ENCODE measurements around the gene DTNA. TPM values are rescaled to one million over a fixed set of nuclear protein-coding genes. Genes with fewer than 3 reads are reported as not detected.
"Not testable (repeated sequence)": the region's sequence is repeated elsewhere in the genome, so short reads cannot be mapped to it uniquely, and the experiment has no call there.

DTNA gene
- total RNA-seq, 1 experiment from 2014 or later, result 9.6 TPM

DNA sequence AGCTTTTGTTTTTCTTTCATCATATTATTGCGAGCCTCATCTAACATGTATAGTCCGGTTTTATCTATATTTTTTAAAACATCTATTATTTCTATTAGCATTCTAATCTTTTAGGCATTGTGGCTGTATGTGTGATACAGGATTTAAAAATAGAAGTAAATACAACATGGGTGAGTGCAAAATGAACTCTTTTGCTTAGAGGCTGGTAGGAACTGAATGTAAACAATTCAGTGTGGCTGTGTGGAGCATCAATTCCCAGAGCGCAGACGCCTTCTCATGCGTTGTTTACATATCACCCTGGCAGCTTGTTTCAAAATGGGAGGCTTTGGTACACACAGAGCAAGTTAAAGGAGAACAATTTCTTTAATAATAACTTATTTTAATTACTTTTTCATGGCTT, 836 bp downstream of the DTNA start:
- H3K36me3 ChIP-seq (ENCODE audit: control insufficient read depth in 1 of 2, insufficient read depth in 2 of 2, low read length in 2 of 2), result no peaks in the 10 kb centered on the region
- H3K9me2 ChIP-seq (ENCODE audit: insufficient read depth), result no peaks in the 10 kb centered on the region
- H3K4me1 ChIP-seq (ENCODE audit: control insufficient read depth in 1 of 2, insufficient read depth in 2 of 2, low read length in 2 of 2), result peaks cover 19 to 20% of the 10 kb centered on the region in 2 experiments
- no peak overlapping the region for H3K4me2 ChIP-seq (ENCODE audit: low read length)
- no peak for TF ChIP-seq RAD21 (IDR thresholded peaks at IDR 0.05; ENCODE audit: low read depth)
- no peak for TF ChIP-seq SP1 (IDR thresholded peaks at IDR 0.05; ENCODE audit: low read depth)
- no peak for TF ChIP-seq ZNF274 (IDR thresholded peaks at IDR 0.05; ENCODE audit: low read depth, low read length)
- no peak for TF ChIP-seq YY1 (IDR thresholded peaks at IDR 0.05; ENCODE audit: extremely low read depth, insufficient replicate concordance, low read depth, low read length)
- no peak for TF ChIP-seq FOSL1 (IDR thresholded peaks at IDR 0.05; ENCODE audit: low read depth)
- TF ChIP-seq EZH2 (IDR thresholded peaks at IDR 0.05), result no peak
- TF ChIP-seq ZFX (IDR thresholded peaks at IDR 0.05), result no peak
- TF ChIP-seq TCF7L2 (IDR thresholded peaks at IDR 0.05; ENCODE audit: borderline replicate concordance, extremely low read depth, insufficient read depth, insufficient read length), result no peak
- TF ChIP-seq CBX3 (IDR thresholded peaks at IDR 0.05; ENCODE audit: low read depth), result no peak
- TF ChIP-seq, protein P1, sequence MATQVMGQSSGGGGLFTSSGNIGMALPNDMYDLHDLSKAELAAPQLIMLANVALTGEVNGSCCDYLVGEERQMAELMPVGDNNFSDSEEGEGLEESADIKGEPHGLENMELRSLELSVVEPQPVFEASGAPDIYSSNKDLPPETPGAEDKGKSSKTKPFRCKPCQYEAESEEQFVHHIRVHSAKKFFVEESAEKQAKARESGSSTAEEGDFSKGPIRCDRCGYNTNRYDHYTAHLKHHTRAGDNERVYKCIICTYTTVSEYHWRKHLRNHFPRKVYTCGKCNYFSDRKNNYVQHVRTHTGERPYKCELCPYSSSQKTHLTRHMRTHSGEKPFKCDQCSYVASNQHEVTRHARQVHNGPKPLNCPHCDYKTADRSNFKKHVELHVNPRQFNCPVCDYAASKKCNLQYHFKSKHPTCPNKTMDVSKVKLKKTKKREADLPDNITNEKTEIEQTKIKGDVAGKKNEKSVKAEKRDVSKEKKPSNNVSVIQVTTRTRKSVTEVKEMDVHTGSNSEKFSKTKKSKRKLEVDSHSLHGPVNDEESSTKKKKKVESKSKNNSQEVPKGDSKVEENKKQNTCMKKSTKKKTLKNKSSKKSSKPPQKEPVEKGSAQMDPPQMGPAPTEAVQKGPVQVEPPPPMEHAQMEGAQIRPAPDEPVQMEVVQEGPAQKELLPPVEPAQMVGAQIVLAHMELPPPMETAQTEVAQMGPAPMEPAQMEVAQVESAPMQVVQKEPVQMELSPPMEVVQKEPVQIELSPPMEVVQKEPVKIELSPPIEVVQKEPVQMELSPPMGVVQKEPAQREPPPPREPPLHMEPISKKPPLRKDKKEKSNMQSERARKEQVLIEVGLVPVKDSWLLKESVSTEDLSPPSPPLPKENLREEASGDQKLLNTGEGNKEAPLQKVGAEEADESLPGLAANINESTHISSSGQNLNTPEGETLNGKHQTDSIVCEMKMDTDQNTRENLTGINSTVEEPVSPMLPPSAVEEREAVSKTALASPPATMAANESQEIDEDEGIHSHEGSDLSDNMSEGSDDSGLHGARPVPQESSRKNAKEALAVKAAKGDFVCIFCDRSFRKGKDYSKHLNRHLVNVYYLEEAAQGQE (IDR thresholded peaks at IDR 0.05; ENCODE audit: low read depth), result no peak
- no peak for TF ChIP-seq EGR1 (IDR thresholded peaks at IDR 0.05; ENCODE audit: low read depth)
- TF ChIP-seq, protein P2, sequence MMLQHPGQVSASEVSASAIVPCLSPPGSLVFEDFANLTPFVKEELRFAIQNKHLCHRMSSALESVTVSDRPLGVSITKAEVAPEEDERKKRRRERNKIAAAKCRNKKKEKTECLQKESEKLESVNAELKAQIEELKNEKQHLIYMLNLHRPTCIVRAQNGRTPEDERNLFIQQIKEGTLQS (IDR thresholded peaks at IDR 0.05), result no peak
- TF ChIP-seq SRF (IDR thresholded peaks at IDR 0.05; ENCODE audit: low read depth), result no peak
- no peak overlapping the region for H3K4me3 ChIP-seq (replicated peaks in 1 of 2; ENCODE audit: low read depth in 1 of 2, low read length in 2 of 2)
- RAD21 ChIA-PET (ENCODE audit: low non-redundant PET in 1 of 2, low total read pairs in 2 of 2, uncharacterized antibody in 2 of 2, unreplicated experiment in 2 of 2), result no interaction called here
- no TSS peak for BruUV-seq (replicated peaks)
- H4K20me1 ChIP-seq (ENCODE audit: insufficient read depth), result no peaks in the 10 kb centered on the region
- ATAC-seq (no peak), DNase-seq (ENCODE audit: low read depth, low spot score) (no peak)
- POLR2A ChIA-PET, result no interaction called here
- H3K27ac ChIP-seq (ENCODE audit: low read depth, low read length), result no peak overlapping the region
- H3K9me3 ChIP-seq (ENCODE audit: control insufficient read depth in 1 of 2, insufficient read depth in 1 of 2, low read depth in 1 of 2, low read length in 2 of 2), result no peaks in the 10 kb centered on the region
- no peak overlapping the region for H3K9ac ChIP-seq (ENCODE audit: low read length)
- H3K27me3 ChIP-seq (ENCODE audit: insufficient read depth, low read length), result no peaks in the 10 kb centered on the region
- no peak overlapping the region for H2AFZ ChIP-seq (ENCODE audit: low read depth, low read length, poor library complexity, severe bottlenecking)
- intact Hi-C loops (cut with micrococcal nuclease), result no loop called here
- no peaks in the 10 kb centered on the region for H3K79me2 ChIP-seq (ENCODE audit: insufficient read depth, low read length)
- CTCF ChIA-PET, result no interaction called here

GRCh38 chr18:34716111-34716510, 6.0 kb downstream of the DTNA start:
- H2AFZ ChIP-seq (ENCODE audit: low read depth, low read length, poor library complexity, severe bottlenecking); POLR2A ChIA-PET; DNase-seq (ENCODE audit: low read depth, low spot score); H4K20me1 ChIP-seq (ENCODE audit: insufficient read depth); intact Hi-C loops (cut with micrococcal nuclease); H3K4me2 ChIP-seq (ENCODE audit: low read length); H3K4me3 ChIP-seq (replicated peaks in 1 of 2; ENCODE audit: low read depth in 1 of 2, low read length in 2 of 2); H3K27ac ChIP-seq (ENCODE audit: low read depth, low read length); H3K9ac ChIP-seq (ENCODE audit: low read length); H3K9me3 ChIP-seq (ENCODE audit: control insufficient read depth in 1 of 2, insufficient read depth in 1 of 2, low read depth in 1 of 2, low read length in 2 of 2); H3K36me3 ChIP-seq (ENCODE audit: control insufficient read depth in 1 of 2, insufficient read depth in 2 of 2, low read length in 2 of 2); RAD21 ChIA-PET (ENCODE audit: low non-redundant PET in 1 of 2, low total read pairs in 2 of 2, uncharacterized antibody in 2 of 2, unreplicated experiment in 2 of 2); ATAC-seq; H3K79me2 ChIP-seq (ENCODE audit: insufficient read depth, low read length); H3K27me3 ChIP-seq (ENCODE audit: insufficient read depth, low read length); H3K9me2 ChIP-seq (ENCODE audit: insufficient read depth); H3K4me1 ChIP-seq (ENCODE audit: control insufficient read depth in 1 of 2, insufficient read depth in 2 of 2, low read length in 2 of 2); BruUV-seq (replicated peaks): not testable (repeated sequence)
- CTCF ChIA-PET, result interaction anchor here (1.9 kb wide), 1 partner anchor 13 kb away, joined by 7 read pairs; no protein-coding TSS in a partner anchor

All from HCT116 (cell line).